Prostate gland (tissue), 2 donors: ENCODE data around the gene SMIM21.

ENCODE experiments used
- CTCF ChIP-seq, 4 experiments: fragments of 200-600 bp in 2 of 4; fragments of 450-650 bp in 2 of 4; sonication (generic) in 2 of 4; IDR thresholded peaks; 1 replicate in 3 of 4; 2 replicates in 1 of 4; pipeline ENCODE4 v1.5.1; 2016 to 2019; ENCODE audit warnings: antibody characterized with exemption in 4 of 4, mild to moderate bottlenecking in 2 of 4, moderate library complexity in 2 of 4
- POLR2A ChIP-seq: fragments of 450-650 bp; IDR thresholded peaks from one replicate; pipeline ENCODE4 v1.6.1; 2016; ENCODE audit warnings: antibody characterized with exemption, mild to moderate bottlenecking

GRCh38 chr18:75362435-75362834 lies 65.1 kb downstream of the SMIM21 start:
- TF ChIP-seq POLR2A (no peak), CTCF (IDR thresholded peaks at IDR 0.05) (no peak)
